Nephron progenitor cell (in vitro differentiated cells): ENCODE data around the gene PDIA5.

ENCODE experiments used
- DNase-seq: peaks from one replicate; pipeline ENCODE4 v3.0.0; 2021
- H3K27ac Mint-ChIP-seq: 2 replicates; pipeline ENCODE4 v1.8.0; 2021; ENCODE audit warnings: mild to moderate bottlenecking, moderate library complexity, mixed read lengths
- H3K27me3 Mint-ChIP-seq: 2 replicates; pipeline ENCODE4 v1.8.0; 2021; ENCODE audit warnings: mild to moderate bottlenecking, low read depth, mixed read lengths; ENCODE audit not compliant: poor library complexity
- H3K36me3 Mint-ChIP-seq: 2 replicates; pipeline ENCODE4 v1.8.0; 2021; ENCODE audit warnings: low read depth, mixed read lengths
- H3K4me1 Mint-ChIP-seq: 2 replicates; pipeline ENCODE4 v1.8.0; 2021; ENCODE audit warnings: mixed read lengths
- H3K4me3 Mint-ChIP-seq: 2 replicates; pipeline ENCODE4 v1.8.0; 2021; ENCODE audit warnings: mild to moderate bottlenecking, moderate library complexity, mixed read lengths
- H3K9me3 Mint-ChIP-seq: 2 replicates; pipeline ENCODE4 v1.8.0; 2021; ENCODE audit warnings: mild to moderate bottlenecking, moderate library complexity, mixed read lengths
- TF ChIP-seq, protein P1 (sequence below): fragments of 200-600 bp; sonication (generic); IDR thresholded peaks from 2 replicates; pipeline ENCODE4 v1.5.0; 2021; ENCODE audit warnings: antibody characterized with exemption

Gene PDIA5

DNA sequence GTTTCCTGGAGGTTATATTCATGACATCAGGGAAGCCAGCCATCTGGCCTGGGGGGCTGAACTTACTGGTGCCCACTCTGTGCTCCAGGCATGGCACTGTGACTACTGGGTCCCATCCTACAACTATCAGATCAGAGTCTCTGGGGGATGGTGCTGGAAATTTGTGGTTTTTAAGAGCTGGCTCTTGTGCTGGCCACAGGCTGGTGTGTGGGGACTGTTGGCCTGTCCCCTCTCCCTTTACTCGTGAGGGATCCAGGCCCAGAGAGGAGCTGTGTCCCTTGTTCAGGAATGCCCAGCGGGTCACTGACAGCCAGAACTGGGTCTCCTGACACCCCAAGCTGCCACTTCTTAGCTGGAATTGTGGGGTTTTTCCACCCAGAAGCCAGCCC lies 90.4 kb downstream of the PDIA5 start:
- Mint-ChIP-seq H3K27me3 (peaks cover 3% of the 10 kb centered on the region), H3K4me1 (peaks cover 49% of the 10 kb centered on the region), H3K27ac (no peak overlapping the region)

DNA sequence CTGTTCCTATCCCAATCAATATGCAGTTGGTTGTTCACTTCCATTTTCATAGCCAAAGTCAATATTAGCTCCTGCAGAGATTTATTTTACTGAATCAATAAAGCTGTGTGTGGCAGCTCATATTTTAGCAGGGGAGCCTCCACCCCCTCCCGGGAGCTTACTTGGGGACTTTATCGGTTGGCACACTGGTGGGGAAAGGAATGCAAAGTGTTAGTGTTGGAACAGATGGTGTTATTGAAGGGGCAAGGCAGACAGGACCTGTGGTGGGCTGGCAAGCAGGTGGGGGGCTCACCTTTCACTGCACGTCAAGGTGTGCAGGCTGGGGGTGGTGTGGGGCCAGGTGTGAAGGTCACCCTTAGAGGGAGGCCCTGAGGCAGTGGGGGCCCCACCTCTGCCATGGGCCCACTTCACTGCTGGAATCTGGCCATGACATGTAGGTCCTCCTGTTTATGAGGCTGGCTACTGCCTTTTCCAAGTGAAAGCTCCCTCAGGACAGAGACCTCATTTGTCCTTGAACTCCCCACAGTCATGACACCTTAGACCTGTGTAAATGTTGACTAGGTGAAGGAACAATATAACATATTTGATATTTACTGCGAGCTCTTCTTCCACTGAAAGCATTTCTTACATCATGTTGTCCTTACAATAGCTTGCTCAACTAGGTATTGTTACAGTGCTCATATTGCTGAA lies 90.9 kb downstream of the PDIA5 start:
- Mint-ChIP-seq H3K4me3 (no peak overlapping the region), H3K9me3 (no peaks in the 10 kb centered on the region), H3K4me1 (peaks cover 45% of the 10 kb centered on the region), H3K27ac (no peak overlapping the region), H3K27me3 (peaks cover 3% of the 10 kb centered on the region), H3K36me3 (peaks cover 4% of the 10 kb centered on the region)
- no peak for DNase-seq
- TF ChIP-seq, protein P1, sequence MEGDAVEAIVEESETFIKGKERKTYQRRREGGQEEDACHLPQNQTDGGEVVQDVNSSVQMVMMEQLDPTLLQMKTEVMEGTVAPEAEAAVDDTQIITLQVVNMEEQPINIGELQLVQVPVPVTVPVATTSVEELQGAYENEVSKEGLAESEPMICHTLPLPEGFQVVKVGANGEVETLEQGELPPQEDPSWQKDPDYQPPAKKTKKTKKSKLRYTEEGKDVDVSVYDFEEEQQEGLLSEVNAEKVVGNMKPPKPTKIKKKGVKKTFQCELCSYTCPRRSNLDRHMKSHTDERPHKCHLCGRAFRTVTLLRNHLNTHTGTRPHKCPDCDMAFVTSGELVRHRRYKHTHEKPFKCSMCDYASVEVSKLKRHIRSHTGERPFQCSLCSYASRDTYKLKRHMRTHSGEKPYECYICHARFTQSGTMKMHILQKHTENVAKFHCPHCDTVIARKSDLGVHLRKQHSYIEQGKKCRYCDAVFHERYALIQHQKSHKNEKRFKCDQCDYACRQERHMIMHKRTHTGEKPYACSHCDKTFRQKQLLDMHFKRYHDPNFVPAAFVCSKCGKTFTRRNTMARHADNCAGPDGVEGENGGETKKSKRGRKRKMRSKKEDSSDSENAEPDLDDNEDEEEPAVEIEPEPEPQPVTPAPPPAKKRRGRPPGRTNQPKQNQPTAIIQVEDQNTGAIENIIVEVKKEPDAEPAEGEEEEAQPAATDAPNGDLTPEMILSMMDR: no peak

More for the DNA sequence above, 90.4 kb downstream of the PDIA5 start:
- Mint-ChIP-seq H3K36me3 (peaks cover 4% of the 10 kb centered on the region), H3K9me3 (no peaks in the 10 kb centered on the region), H3K4me3 (no peak overlapping the region)
- TF ChIP-seq, protein P1: no peak
- DNase-seq: no peak

DNA sequence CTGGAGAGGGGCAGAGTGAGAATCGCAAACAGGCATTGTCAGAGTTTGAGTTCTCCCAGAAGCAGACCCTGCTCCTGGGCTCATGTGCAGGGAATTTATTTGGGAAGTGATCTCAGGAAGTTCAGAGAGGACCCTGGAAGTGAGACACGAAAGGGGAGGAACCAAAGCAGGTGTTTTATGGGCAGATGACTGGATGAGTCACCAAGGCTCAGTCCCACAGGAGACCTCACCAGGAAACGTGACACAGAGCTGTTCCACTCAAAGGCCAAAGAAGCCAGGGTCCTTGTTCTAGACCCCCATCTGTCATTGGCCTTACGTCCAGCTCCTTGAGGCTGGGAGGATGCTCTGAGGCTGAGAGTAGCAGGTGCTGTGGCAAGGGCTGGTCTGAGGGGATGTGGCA lies 91.5 kb downstream of the PDIA5 start:
- Mint-ChIP-seq H3K4me1 (peaks cover 45% of the 10 kb centered on the region), H3K9me3 (no peaks in the 10 kb centered on the region), H3K27ac (no peak overlapping the region), H3K36me3 (peaks cover 4% of the 10 kb centered on the region), H3K4me3 (no peak overlapping the region), H3K27me3 (peaks cover 3% of the 10 kb centered on the region)
- TF ChIP-seq, protein P1: no peak
- no peak for DNase-seq

DNA sequence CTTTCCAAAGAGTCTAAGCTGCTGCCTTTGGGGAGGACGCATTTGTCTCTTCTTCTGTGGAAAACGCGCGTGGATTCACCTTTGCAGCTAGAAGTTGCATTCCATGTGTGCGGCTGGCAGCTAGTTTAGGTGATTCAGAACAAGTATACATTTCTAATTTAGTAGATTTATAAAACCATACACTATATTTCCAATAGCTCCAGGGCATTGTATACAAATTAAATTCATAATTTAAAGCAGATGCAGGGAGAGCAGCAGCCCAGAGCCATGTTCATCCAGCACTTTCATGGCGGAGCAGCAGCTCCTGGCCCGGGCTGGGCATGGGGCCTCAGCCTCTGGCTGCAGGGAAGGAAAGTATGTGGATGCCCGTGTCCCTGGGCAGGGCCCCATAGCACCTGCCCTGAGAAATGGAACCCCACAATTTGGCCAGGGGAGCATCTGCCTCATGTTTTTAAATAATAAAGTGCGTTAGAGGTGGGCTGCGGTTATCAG lies 92.1 kb downstream of the PDIA5 start:
- Mint-ChIP-seq H3K27me3 (peaks cover 3% of the 10 kb centered on the region), H3K9me3 (no peaks in the 10 kb centered on the region), H3K4me1 (peaks cover 45% of the 10 kb centered on the region), H3K36me3 (peaks cover 4% of the 10 kb centered on the region), H3K27ac (no peak overlapping the region), H3K4me3 (no peak overlapping the region)
- TF ChIP-seq, protein P1: no peak
- no peak for DNase-seq

DNA sequence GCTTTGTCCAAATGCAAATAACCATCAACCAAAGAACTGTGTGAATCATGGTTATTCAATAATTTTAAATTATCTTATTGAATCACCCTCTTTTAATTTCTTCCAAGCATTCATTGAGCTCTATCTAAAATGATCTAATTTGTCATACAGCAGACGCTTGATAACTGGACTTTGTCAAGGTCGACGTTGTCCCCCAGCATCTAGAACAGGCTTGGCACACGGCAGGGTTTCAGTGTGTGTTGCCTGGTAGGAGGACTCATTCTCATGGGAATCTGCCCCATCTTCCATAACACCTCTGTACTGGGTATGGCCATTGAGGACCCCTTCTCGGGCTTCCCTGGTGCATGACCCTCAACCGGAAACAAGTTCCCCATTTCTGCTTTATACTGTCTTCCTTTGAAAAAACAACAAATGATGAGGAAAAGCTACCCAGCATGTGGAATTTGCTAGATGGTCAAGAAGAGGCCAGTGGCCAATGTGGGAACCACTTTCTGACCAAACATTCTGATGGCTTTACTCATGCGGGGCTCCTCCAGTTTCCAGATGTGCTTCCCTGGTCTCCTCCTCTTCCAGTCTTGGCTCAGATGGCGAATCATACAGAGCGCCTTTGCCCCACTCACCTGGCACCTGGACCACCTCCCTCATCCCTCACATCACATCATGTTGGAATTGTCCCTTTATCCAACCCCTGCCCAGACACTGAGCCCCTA lies 93.3 kb downstream of the PDIA5 start:
- TF ChIP-seq, protein P1: no peak
- H3K4me3 Mint-ChIP-seq: no peak overlapping the region
- peaks cover 5% of the 10 kb centered on the region for H3K9me3 Mint-ChIP-seq
- peaks cover 3% of the 10 kb centered on the region for H3K27me3 Mint-ChIP-seq
- peaks cover 14% of the 10 kb centered on the region for H3K36me3 Mint-ChIP-seq
- no peak for DNase-seq
- peaks cover 34% of the 10 kb centered on the region for H3K4me1 Mint-ChIP-seq
- no peak overlapping the region for H3K27ac Mint-ChIP-seq
